Measurements from ENCODE around the gene MCCC1.
"Not testable (repeated sequence)": the region's sequence is repeated elsewhere in the genome, so short reads cannot be mapped to it uniquely, and the experiment has no call there.

The MCCC1 gene

DNA sequence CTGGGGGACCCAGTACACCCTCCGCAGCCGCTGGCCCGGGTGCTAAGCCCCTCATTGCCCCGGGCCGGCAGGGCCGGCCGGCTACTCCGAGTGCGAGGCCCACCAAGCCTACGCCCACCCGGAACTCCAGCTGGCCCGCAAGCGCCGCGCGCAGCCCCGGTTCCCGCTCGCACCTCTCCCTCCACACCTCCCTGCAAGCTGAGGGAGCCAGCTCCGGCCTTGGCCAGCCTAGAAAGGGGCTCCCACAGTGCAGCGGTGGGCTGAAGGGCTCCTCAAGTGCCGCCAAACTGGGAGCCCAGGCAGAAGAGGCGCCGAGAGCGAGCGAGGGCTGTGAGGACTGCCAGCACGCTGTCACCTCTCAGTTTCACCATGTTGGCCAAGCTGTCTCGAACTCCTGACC, 4.7 kb upstream of the MCCC1 start:
- DNase-seq (ENCODE audit: low read depth, low spot score) = not testable (repeated sequence)

DNA sequence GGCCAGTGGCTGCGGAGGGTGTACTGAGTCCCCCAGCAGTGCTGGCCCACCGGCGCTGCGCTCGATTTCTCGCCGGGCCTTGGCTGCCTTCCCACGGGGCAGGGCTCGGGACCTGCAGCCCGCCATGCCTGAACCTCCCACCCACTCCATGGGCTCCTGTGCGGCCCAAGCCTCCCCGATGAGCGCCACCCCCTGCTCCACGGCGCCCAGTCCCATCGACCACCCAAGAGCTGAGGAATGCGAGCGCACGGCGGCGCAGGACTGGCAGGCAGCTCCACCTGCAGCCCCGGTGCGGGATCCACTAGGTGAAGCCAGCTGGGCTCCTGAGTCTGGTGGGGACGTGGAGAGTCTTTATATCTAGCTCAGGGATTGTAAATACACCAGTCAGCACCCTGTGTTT, 1.7 kb upstream of the MCCC1 start:
- DNase-seq (ENCODE audit: low read depth, low spot score) = not testable (repeated sequence)

DNA sequence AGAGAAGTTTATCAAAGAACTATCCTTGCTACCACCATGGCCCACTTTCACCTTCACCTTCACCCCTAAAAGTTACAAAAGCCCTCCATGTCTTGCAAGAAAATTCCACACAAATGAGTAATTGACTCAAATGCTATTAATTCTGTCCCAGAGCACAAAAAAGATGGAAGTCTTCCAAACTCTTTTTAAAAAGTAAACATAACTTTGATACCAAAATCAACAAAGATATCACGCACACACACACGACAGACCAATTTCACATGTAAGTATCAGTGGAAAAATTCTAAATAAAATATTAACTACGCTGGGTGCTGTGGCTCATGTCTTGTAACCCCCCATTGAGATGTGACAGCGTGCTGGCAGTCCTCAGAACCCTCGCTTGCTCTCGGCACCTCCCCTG, 1.1 kb upstream of the MCCC1 start:
- DNase-seq (ENCODE audit: low read depth, low spot score) = no peak

DNA sequence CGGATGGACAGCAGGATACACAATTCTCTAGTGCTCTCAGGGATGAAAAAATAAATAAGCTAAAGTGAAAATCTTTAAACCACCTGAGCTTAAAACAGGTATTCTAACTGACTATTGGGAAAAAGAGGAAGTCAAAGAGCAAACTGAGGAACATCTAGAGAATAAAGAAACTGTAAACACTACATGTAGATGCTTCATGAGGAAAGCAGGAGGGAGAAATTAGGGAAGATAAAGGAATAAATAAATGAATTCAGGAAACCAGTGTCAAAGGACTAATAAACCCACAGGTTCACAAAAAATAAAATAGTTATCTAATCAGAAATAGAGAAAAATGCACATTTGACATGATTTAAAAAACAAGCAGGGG, 525 bp upstream of the MCCC1 start:
- no peak for DNase-seq (ENCODE audit: low read depth, low spot score)

DNA sequence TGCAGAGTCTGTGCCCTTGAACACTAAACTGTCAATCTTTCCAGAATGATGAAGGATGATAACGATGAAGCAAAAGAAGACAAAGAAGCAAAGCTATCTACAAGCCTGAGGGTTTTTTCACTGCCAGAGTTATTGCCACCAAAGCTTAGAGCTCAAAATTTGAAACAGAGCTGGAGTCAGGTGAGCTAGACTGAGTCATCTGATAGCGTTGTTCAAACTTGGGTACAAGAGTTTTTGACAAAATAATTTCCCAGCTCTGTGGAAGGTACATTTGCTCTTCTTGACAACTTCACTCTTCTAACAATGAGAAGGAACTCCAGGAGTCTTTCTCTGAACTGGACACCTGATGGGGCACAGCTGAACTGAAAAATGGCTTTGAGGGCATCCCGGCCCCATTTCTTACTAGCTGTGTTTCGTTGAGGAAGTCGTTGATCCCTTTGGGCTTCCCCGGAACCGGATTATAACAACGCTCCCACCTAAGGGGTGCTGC, 715 bp downstream of the MCCC1 start:
- DNase-seq (ENCODE audit: low read depth, low spot score) = no peak

DNA sequence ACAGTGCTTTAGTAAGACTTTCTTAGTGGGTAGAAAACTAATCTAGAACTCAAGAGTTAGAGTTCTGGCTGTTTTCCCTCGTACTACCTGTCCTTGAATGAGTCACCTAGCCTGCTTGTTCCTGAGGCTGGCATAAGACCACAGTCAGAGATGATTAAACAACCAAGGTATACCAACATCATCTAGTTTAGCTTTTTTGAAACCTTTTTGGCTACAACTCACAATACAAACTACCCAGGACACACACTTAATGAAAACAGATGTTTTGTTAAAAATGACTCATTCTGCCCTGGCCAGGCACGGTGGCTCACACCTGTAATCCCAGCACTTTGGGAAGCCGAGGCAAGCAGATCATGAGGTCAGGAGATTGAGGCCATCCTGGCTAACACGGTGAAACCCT, 4.6 kb downstream of the MCCC1 start:
- DNase-seq (ENCODE audit: low read depth, low spot score) = no peak

DNA sequence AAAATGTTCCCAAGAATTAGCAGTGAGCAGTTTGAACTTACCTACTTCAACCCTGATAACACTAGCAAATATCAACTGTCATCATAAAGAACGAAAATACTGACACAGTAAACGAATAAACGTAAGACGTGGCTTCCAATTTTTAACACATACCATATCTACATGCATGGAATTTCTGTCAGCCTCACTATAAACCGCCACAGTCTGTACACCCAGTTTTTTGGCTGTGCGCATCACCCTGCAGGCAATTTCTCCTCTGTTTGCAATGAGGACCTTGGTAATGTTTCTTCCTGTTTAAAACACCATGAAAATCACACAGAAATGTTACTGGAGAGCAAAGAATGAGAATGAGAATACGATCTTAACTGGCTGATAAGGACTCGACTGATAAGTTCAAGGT, 7.0 kb downstream of the MCCC1 start:
- DNase-seq (ENCODE audit: low read depth, low spot score) = no peak

DNA sequence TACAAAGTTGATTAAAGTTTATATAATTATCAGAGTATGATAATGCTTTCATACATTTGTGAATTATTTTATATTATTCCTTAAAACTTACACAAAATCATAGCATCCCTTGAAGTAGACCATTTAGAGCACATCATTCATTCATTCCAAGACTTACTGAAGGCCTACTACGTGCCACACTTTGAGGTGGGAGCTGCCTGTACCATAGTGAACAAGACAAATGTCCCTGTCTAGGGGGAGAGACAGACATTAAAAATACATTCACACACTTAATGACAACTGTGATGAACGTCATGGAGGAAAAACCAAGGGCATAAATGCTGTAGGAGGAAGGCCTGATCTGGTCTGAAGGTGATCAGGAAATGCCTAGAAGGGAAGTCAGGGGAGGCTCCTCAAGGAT, 12.1 kb downstream of the MCCC1 start:
- no peak for DNase-seq (ENCODE audit: low read depth, low spot score)

DNA sequence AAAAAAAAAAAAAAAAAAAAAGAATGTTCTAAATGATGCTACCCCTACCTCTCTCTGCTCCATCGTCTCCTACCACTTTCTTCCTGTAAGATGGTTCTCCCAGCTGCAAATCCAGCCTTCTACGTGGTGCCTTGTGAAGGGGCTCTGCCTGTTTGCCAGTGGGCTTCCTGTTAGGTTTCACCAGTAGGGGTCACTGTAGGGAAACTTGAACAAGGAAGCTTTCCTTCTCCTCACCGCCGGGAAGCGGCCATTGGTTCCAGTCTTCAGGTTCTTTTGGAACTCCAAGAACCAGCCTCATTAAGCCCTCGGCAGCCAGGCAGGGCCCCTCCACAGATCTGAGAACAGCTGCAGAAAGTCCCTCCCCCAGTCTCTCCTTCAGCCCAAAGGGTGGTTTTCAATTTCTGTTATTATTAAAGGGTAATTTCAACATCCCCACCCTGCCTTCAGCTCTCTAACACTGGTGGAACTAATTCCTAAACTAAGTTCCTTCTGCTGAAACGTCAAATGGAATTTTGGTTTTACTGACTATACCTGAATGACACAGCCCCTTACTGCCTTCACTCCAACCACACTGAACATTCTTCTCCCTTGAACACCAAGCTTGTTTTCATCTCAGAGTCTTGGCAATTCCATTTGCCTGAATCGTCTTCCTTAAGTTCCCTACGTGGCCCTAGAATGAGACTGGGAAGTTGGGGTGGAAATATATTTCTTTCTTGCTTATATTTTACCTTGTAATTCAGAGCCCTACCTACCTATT, 13.5 kb downstream of the MCCC1 start:
- peak; percentile 71 for DNase-seq (ENCODE audit: low read depth, low spot score)

DNA sequence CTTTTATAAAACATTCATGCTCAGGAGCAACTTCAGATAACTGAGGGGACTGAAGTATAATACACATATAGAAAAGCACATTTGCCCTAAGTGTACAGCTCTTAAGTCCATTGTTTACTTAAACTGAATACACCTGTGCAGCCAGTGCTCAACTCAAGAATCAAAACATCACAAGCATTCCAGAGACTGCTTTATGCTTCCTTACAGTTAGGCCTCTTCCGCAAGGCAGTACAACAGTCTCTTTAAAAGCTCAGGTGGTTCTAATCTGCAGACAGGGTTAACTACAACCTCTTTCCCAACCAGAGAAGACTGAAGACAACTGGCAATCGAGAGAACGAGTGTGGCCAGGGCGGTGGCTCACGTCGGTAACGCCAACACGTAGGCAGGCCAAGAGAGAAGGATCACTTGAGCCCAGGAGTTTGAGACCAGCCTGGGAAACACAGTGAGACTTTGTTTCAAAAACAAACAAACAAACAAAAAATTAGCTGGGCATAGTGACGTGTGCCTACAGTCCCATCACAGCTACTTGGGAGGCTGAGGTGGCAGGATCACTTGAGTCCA, 16.9 kb downstream of the MCCC1 start:
- DNase-seq (ENCODE audit: low read depth, low spot score) = no peak

DNA sequence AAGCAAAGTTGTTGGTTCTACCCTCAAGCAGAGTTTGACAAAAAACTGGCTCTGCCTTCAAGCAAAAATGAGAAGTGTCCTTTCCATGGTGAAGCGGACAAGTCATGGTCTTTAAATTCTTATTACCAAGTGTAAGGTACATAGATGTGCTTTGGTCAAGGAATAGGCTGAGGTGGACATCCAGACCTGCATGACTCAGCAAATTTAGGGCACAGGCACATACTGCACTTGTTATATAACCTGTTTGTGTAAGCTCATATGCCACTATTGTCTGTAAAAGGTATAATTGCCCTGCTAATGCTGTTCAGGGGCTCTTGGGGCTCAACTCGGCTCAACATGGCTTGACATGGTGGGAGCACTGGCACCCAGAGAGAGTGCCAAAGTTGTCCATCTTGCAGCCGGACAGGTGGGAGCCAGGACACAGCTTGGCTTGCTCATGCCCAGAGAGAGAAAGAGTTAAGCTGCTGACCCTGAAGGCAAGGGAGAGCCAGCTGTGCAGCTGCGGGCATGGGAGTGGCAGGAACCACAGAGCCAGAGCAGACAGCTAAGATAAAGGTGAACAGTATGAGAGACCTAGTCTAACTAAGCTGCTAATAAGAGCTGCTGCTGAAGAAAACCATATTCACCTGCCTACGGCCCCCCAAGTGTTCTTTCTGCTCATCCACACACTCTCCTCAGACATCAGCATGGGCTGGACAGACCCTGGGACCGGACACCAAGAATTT, 17.7 kb downstream of the MCCC1 start:
- no peak for DNase-seq (ENCODE audit: low read depth, low spot score)

DNA sequence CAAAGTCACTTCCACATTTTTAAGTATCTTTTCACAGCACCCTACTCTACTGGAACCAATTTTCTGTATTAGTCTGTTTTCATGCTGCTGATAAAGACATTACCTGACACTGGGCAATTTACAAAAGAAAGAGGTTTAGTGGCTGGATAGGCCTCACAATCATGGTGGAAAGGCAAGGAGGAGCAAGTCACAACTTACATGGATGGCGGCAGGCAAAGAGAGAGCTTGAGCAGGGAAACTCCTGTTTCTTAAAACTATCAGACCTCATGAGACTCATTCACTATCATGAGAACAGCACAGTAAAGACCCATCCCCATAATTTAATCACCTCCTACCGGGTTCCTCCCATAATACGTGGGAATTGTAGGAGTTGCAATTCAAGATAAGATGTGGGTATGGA, 18.7 kb downstream of the MCCC1 start:
- DNase-seq (ENCODE audit: low read depth, low spot score) = no peak

DNA sequence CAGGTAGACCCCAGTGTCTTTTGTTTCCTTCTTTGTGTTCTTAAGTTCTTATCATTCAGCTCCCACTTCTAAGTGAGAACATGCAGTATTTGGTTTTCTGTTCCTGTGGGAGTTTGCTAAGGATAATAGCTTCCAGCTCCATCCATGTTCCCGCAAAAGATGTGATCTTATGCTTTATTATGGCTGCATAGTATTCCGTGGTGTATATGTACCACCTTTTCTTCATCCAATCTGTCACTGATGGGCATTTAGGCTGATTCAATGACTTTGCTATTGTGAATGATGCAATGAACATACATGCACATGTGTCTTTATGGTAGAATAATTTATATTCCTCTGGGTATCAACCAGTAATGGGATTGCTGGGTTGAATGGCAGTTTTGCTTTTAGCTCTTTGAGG, 24.4 kb downstream of the MCCC1 start:
- DNase-seq (ENCODE audit: low read depth, low spot score) = no peak

DNA sequence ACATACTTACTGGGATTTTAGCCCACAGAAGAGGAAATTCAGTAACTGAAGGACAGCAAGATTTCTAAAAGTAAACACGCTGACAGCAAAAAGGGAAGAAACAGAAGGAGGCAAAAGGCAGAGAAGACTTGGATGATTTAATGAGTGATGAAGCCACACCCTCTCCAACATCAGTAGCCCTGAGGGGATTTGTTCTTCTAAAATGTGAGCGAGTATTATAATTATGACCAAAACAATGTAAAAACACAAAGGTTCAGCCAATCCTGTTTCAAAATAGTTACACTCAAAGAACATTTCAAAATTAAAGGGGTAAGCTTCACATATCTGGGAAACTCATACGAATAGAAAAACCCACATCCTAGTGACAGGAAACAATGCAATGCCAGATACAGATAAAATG, 25.0 kb downstream of the MCCC1 start:
- no peak for DNase-seq (ENCODE audit: low read depth, low spot score)

DNA sequence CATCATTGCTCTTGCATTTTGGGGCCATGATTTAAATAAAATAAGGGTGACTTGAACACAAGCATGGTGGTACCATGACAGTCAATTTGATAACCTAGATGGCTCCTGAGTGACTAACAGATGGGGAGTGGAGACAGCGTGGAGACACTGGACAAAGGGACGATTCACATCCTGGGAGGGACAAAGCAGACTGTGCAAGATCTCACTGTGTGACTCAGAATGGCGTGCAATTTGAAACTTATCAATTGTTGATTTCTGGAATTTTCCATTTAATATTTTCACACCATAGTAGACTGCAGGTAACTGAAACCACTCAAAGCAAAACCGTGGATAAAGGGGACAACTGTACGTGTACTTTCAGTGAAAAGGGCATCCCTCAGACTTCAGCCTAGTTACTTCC, 25.5 kb downstream of the MCCC1 start:
- DNase-seq (ENCODE audit: low read depth, low spot score) = no peak

DNA sequence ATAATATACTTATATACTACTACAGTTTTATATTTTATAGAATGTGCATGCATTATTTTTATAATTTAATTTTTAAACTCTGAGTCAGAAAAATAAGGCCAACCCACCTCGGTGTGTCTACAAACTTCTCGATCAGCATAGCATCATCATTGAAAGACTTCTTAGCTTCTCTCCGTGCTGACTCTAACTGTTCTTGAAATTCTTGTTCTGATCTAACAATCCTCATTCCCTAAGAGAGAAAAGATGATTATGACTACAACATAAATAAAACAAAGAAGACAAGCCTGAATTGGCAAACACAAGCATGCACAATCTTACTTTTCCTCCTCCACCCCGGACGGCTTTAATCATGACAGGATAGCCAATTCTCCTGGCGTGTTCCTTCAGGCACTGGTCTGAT, 28.4 kb downstream of the MCCC1 start:
- no peak for DNase-seq (ENCODE audit: low read depth, low spot score)

DNA sequence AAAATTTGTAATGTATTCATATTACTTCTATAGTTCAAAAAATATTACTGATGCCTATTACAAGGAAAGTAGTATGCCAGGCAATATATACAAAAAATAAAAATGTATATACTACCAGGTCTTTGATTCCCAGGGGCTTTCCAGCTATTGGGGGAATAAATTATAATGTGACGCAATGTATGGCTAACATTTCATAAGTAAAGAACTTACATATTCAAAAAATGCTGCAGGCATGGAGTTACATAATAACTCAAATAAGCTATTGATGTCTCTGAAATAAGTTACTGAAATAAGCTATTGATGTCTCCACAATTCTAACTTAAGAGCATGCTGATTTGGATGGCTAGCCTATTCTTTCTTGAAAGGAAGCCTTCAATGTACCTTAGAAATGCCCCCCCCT, 30.2 kb downstream of the MCCC1 start:
- no peak for DNase-seq (ENCODE audit: low read depth, low spot score)

DNA sequence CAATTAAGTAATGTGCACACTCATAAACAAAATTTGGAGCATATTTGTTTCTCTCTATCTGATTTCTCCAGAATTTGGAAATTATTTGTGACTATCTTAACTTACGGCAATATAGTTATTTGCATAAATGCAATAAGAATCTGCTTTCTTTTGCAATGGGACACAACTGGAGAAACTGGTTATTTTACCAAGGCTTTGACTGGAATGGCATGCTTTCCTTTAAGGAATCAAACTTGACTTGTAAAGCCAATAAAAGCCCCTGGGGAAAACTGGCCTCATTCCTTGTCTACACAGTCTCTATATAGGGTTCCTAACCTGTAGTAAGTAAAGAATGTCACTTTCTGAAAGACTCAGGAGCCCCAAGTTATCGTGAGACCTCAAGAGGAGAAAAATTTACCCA, 32.4 kb downstream of the MCCC1 start:
- DNase-seq (ENCODE audit: low read depth, low spot score) = not testable (repeated sequence)

DNA sequence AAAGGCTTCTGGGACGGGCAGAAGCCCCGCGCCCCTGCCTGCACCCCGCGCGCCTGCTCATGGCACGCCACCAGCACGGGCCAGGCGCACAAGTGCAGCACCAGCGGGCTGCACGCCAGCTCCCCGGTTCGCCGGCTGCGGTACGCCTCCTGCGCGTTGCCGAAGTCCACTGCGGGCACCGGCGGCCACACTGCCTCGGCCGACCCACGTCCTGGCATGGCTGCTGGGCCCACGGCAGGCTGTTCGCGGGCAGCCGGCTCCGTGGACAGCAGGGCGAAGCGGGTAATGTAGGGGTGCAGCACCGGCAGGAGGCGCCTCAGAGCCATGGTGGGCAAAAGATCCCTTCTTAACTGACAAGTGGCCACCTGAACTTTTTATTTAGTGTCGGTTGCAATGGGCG, 34.8 kb downstream of the MCCC1 start:
- DNase-seq (ENCODE audit: low read depth, low spot score) = no peak

DNA sequence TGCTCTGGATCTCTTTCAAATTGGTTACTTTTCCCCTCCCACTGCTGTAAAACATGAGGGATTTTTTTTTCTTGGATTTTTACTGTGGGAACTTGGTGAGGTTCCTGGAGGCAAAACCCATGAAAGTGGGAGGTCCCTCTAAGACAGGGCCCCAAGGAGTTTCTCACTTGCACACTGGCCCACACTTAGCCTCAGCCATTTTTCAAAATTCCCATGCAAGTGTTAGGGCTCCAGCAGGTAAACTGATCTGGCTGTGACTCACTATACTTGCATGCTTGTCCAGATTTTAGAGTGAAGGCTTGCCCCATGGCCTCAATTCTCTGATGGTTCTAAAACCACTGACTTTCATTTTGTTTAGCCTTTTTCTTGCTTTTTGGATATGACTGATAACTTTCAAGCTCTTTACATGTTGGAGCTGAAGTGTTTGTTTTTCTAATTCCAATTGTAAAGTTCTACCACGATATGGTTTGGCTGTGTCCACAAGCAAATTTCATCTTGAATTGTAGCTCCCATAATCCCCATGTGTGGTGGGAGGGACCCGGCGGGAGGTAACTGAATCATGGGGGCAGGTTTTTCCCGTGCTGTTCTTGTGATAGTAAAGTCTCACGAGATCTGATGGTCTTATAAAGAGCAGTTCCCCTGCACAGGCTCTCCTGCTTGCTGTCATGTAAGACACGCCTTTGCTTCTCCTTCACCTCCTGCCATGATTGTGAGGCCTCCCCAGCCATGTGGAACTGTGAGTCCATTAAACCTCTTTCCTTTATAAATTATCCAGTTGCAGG, 37.7 kb downstream of the MCCC1 start:
- no peak for DNase-seq (ENCODE audit: low read depth, low spot score)

DNA sequence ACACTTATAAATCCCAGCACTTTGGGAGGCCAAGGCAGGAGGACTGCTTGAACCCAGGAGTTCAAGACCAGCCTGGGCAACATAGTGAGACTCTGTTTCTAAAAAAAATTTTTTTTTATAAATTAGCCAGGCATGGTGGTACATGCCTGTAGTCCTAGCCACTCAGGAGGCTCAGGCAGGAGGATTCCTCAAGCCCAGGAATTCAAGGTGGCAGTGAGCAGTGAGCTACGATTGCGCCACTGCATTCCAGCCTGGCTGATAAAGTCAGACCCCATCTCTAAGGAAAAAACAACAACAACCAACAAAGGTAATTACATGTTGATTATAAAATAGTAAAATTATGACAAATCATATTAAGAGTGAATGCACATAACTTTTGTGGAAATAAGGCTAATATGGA, 40.9 kb downstream of the MCCC1 start:
- no peak for DNase-seq (ENCODE audit: low read depth, low spot score)

DNA sequence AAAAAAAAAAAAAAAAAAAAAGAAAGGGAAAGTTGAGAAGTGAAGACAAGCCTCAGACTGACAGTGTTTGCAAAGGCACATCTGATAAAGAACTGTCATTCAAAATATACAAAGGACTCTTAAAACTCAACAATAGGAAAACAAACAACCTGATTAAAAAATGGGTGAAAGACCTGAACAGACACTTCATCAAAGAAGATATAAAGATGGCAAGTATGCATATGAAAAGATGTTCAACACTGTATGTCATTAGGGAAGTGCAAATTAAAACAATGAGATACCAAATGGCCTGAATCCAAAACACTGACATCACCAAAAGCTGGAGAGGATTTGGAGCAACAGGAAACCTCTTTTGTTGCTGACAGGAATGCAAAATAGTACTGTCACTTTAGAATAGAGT, 48.6 kb downstream of the MCCC1 start:
- no peak for DNase-seq (ENCODE audit: low read depth, low spot score)

Data from ELF-1 (cell line).